ENCODE results near the gene SDR39U1. TPM values are rescaled to one million over a fixed set of nuclear protein-coding genes. Genes with fewer than 3 reads are reported as not detected.

Gene SDR39U1
- total and polyA plus RNA-seq, 7 donors, result 55.7 to 110 (median 63.6) TPM

DNA sequence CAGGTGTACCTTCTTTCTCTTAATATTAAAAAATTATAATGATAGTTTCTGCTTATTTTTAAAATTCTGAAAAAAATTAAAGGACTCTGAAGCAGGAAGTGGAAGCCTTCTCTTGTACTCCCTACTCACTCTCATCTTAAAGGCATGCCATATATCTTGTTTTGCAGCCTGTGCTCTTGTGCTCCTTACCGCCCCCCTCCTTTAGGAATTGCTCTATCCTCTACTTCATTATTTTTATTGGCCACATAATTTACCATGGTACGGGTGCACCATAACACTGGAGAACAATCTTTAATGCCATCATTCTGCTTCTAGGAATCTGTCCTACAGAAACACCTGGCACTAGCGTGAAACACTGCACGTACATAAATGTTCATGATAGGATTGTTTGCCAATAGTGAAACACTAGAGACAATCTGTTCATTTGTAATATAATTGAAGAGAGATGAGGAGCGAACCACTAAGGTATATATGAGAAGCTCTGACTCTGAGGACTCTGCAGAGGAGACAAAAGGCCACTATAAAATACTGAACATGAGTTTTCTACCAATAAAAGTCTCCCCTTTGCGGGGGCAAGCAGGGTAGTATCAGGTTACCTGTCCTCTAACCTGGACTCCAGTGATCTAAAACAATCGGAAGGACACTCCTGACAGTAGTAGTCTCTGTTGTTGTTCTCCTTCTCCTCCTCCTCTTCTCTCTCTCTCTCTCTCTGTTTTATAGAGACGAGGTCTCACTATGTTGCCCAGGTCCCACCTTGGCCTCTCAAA, 50.1 kb downstream of the SDR39U1 start:
- DNase-seq (no peak), ATAC-seq (no peak)
- no peaks in the 10 kb centered on the region for H3K9me3 ChIP-seq
- intact Hi-C loops (cut with DNase I), result no loop called here
- H3K27me3 ChIP-seq (ENCODE audit: insufficient read depth in 3 of 3, low read length in 2 of 3), result peaks cover 0 to 31% (median 3%) of the 10 kb centered on the region in 3 donors
- no peaks in the 10 kb centered on the region for H3K36me3 ChIP-seq (ENCODE audit: insufficient read depth in 1 of 2, low read depth in 1 of 2)
- H3K4me1 ChIP-seq, result no peaks in the 10 kb centered on the region
- WGBS, 3 donors, result 43 to 46% (median 44%) methylated on average over 8 of the region's 8 CpGs
- H3K4me3 ChIP-seq, result no peak overlapping the region
- H3K27ac ChIP-seq, result no peak overlapping the region
- TF ChIP-seq CTCF (IDR thresholded peaks at IDR 0.05), result no peak

- Histone ChIP-seq H3K27ac (no peak overlapping the region), H3K9me3 (no peaks in the 10 kb centered on the region), H3K36me3 (ENCODE audit: insufficient read depth in 1 of 2, low read depth in 1 of 2) (no peaks in the 10 kb centered on the region), H3K4me1 (no peaks in the 10 kb centered on the region), H3K27me3 (ENCODE audit: insufficient read depth in 3 of 3, low read length in 2 of 3) (peaks cover 0 to 31% (median 3%) of the 10 kb centered on the region in 3 donors), H3K4me3 (no peak overlapping the region)
- DNase-seq (no peak), ATAC-seq (no peak)
- intact Hi-C loops (cut with DNase I), result no loop called here
- no peak for TF ChIP-seq CTCF (IDR thresholded peaks at IDR 0.05)
- WGBS, 3 donors, result 69 to 80% (median 73%) methylated on average over 6 of the region's 6 CpGs
Observed at GRCh38 chr14:24390701-24391468, 51.7 kb downstream of the SDR39U1 start.

Other genes with a start within 250 kb of the SDR39U1 start
- 10 to 100 TPM; 21.0 to 22.7 (median 21.8) TPM for gene TM9SF1, start 247.3 kb downstream of the SDR39U1 start, total RNA-seq
- gene TM9SF1, start 247.3 kb downstream of the SDR39U1 start, polyA plus RNA-seq, result 10 to 100 TPM; 21.7 to 43.4 (median 31.7) TPM
- not detected for gene TSSK4, start 237.1 kb downstream of the SDR39U1 start, total RNA-seq
- under 1 TPM in 2 of 3 donors, not detected in 1; 0.05 to 0.06 TPM for gene TSSK4, start 237.1 kb downstream of the SDR39U1 start, polyA plus RNA-seq
- 10 to 100 TPM; 12.3 to 18.2 (median 15.7) TPM for gene CHMP4A, start 229.3 kb downstream of the SDR39U1 start, total RNA-seq
- 10 to 100 TPM; 29.6 to 42.1 (median 29.9) TPM for gene CHMP4A, start 229.3 kb downstream of the SDR39U1 start, polyA plus RNA-seq
- gene MDP1, start 226.7 kb downstream of the SDR39U1 start, total RNA-seq, result 10 to 100 TPM in 3 of 4 donors, 1 to 10 TPM in 1; 9.4 to 16.3 (median 12.1) TPM
- 10 to 100 TPM in 2 of 3 donors, 1 to 10 TPM in 1; 6.2 to 19.7 (median 13.0) TPM for gene MDP1, start 226.7 kb downstream of the SDR39U1 start, polyA plus RNA-seq
- gene NEDD8, start 210.4 kb downstream of the SDR39U1 start, total RNA-seq, result 100 to 1,000 TPM; 135 to 206 (median 159) TPM
- 100 to 1,000 TPM; 214 to 315 (median 297) TPM for gene NEDD8, start 210.4 kb downstream of the SDR39U1 start, polyA plus RNA-seq
- 10 to 100 TPM; 19.7 to 33.1 (median 27.9) TPM for gene GMPR2, start 209.8 kb downstream of the SDR39U1 start, total RNA-seq
- gene GMPR2, start 209.8 kb downstream of the SDR39U1 start, polyA plus RNA-seq, result 10 to 100 TPM; 17.7 to 24.0 (median 21.7) TPM
- gene TINF2, start 200.2 kb downstream of the SDR39U1 start, total RNA-seq, result 10 to 100 TPM; 36.6 to 69.6 (median 65.2) TPM
- gene TINF2, start 200.2 kb downstream of the SDR39U1 start, polyA plus RNA-seq, result 100 to 1,000 TPM in 1 of 3 donors, 10 to 100 TPM in 2; 37.8 to 103 (median 48.3) TPM
- gene TGM1, start 179.6 kb downstream of the SDR39U1 start, total RNA-seq, result under 1 TPM in 3 of 4 donors, not detected in 1; 0.25 to 0.50 (median 0.32) TPM
- 1 to 10 TPM in 1 of 3 donors, under 1 TPM in 2; 0.17 to 1.3 (median 0.86) TPM for gene TGM1, start 179.6 kb downstream of the SDR39U1 start, polyA plus RNA-seq
- 10 to 100 TPM; 16.9 to 17.8 (median 17.3) TPM for gene RABGGTA, start 171.2 kb downstream of the SDR39U1 start, total RNA-seq
- gene RABGGTA, start 171.2 kb downstream of the SDR39U1 start, polyA plus RNA-seq, result 10 to 100 TPM; 15.1 to 36.2 (median 18.9) TPM
- gene DHRS1, start 143.0 kb downstream of the SDR39U1 start, total RNA-seq, result 1 to 10 TPM; 1.9 to 3.4 (median 2.7) TPM
- 1 to 10 TPM; 1.5 to 6.4 (median 3.4) TPM for gene DHRS1, start 143.0 kb downstream of the SDR39U1 start, polyA plus RNA-seq
- 10 to 100 TPM; 36.7 to 38.8 (median 37.7) TPM for gene NOP9, start 142.9 kb downstream of the SDR39U1 start, total RNA-seq
- 10 to 100 TPM; 11.4 to 29.8 (median 16.1) TPM for gene NOP9, start 142.9 kb downstream of the SDR39U1 start, polyA plus RNA-seq
- 1 to 10 TPM in 3 of 4 donors, under 1 TPM in 1; 0.95 to 2.5 (median 1.8) TPM for gene CIDEB, start 134.8 kb downstream of the SDR39U1 start, total RNA-seq
- 1 to 10 TPM; 1.2 to 2.1 (median 1.3) TPM for gene CIDEB, start 134.8 kb downstream of the SDR39U1 start, polyA plus RNA-seq
- gene LTB4R2, start 132.6 kb downstream of the SDR39U1 start, total RNA-seq, result 1 to 10 TPM in 3 of 4 donors, under 1 TPM in 1; 0.96 to 2.3 (median 1.7) TPM
- under 1 TPM; 0.08 to 0.57 (median 0.32) TPM for gene LTB4R2, start 132.6 kb downstream of the SDR39U1 start, polyA plus RNA-seq
- gene LTB4R, start 131.3 kb downstream of the SDR39U1 start, total RNA-seq, result 1 to 10 TPM; 1.1 to 2.1 (median 2.0) TPM
- gene LTB4R, start 131.3 kb downstream of the SDR39U1 start, polyA plus RNA-seq, result 1 to 10 TPM in 1 of 3 donors, under 1 TPM in 2; 0.35 to 2.0 (median 0.65) TPM
- 10 to 100 TPM in 3 of 4 donors, 1 to 10 TPM in 1; 8.6 to 13.9 (median 11.2) TPM for gene ADCY4, start 107.7 kb downstream of the SDR39U1 start, total RNA-seq
- 10 to 100 TPM in 1 of 3 donors, 1 to 10 TPM in 2; 7.0 to 10.8 (median 7.7) TPM for gene ADCY4, start 107.7 kb downstream of the SDR39U1 start, polyA plus RNA-seq
- gene RIPK3, start 102.8 kb downstream of the SDR39U1 start, total RNA-seq, result 1 to 10 TPM; 1.1 to 1.9 (median 1.4) TPM
- gene RIPK3, start 102.8 kb downstream of the SDR39U1 start, polyA plus RNA-seq, result 1 to 10 TPM in 1 of 3 donors, under 1 TPM in 2; 0.94 to 1.7 (median 0.97) TPM
- gene NFATC4, start 74.6 kb downstream of the SDR39U1 start, total RNA-seq, result 10 to 100 TPM in 2 of 4 donors, 1 to 10 TPM in 2; 2.7 to 12.0 (median 7.8) TPM
- gene NFATC4, start 74.6 kb downstream of the SDR39U1 start, polyA plus RNA-seq, result 1 to 10 TPM; 5.5 to 7.9 (median 7.3) TPM
- 1 to 10 TPM; 2.1 to 8.0 (median 2.4) TPM for gene NYNRIN, start 43.8 kb downstream of the SDR39U1 start, total RNA-seq
- gene NYNRIN, start 43.8 kb downstream of the SDR39U1 start, polyA plus RNA-seq, result 1 to 10 TPM; 1.1 to 1.5 (median 1.2) TPM
- gene CBLN3, start 13.1 kb downstream of the SDR39U1 start, total RNA-seq, result 1 to 10 TPM in 1 of 4 donors, under 1 TPM in 3; 0.66 to 1.5 (median 0.76) TPM
- under 1 TPM; 0.38 to 0.78 (median 0.70) TPM for gene CBLN3, start 13.1 kb downstream of the SDR39U1 start, polyA plus RNA-seq
- 10 to 100 TPM; 25.8 to 44.2 (median 41.3) TPM for gene KHNYN, start 12.8 kb downstream of the SDR39U1 start, total RNA-seq
- gene KHNYN, start 12.8 kb downstream of the SDR39U1 start, polyA plus RNA-seq, result 10 to 100 TPM; 15.3 to 74.9 (median 35.9) TPM
- gene CMA1, start 65.5 kb upstream of the SDR39U1 start, total RNA-seq, result under 1 TPM in 2 of 4 donors, not detected in 2; 0.38 to 0.92 TPM
- gene CMA1, start 65.5 kb upstream of the SDR39U1 start, polyA plus RNA-seq, result under 1 TPM in 2 of 3 donors, not detected in 1; 0.04 to 0.34 TPM
- 1 to 10 TPM in 2 of 4 donors, under 1 TPM in 2; 0.52 to 2.4 (median 1.6) TPM for gene CTSG, start 133.5 kb upstream of the SDR39U1 start, total RNA-seq
- 1 to 10 TPM in 1 of 3 donors, under 1 TPM in 2; 0.13 to 1.1 (median 0.25) TPM for gene CTSG, start 133.5 kb upstream of the SDR39U1 start, polyA plus RNA-seq
- gene GZMH, start 166.9 kb upstream of the SDR39U1 start, total RNA-seq, result under 1 TPM in 1 of 4 donors, not detected in 3; 0.76 TPM
- under 1 TPM; 0.08 to 0.42 (median 0.14) TPM for gene GZMH, start 166.9 kb upstream of the SDR39U1 start, polyA plus RNA-seq
- gene GZMB, start 191.4 kb upstream of the SDR39U1 start, total RNA-seq, result 1 to 10 TPM in 1 of 4 donors, under 1 TPM in 2, not detected in 1; 0.29 to 1.0 (median 0.83) TPM
- gene GZMB, start 191.4 kb upstream of the SDR39U1 start, polyA plus RNA-seq, result under 1 TPM; 0.22 to 0.59 (median 0.32) TPM

All from psoas muscle (tissue), 8 donors.